ENCODE data around the gene DLD. TPM values are rescaled to one million over a fixed set of nuclear protein-coding genes. Genes with fewer than 3 reads are reported as not detected.

The DLD gene
- total and polyA plus RNA-seq, 9 of the 15 experiments (the other 6 are each of a cell fraction or from before 2014, with no cell fraction given) = 130 to 639 (median 247) TPM

DNA sequence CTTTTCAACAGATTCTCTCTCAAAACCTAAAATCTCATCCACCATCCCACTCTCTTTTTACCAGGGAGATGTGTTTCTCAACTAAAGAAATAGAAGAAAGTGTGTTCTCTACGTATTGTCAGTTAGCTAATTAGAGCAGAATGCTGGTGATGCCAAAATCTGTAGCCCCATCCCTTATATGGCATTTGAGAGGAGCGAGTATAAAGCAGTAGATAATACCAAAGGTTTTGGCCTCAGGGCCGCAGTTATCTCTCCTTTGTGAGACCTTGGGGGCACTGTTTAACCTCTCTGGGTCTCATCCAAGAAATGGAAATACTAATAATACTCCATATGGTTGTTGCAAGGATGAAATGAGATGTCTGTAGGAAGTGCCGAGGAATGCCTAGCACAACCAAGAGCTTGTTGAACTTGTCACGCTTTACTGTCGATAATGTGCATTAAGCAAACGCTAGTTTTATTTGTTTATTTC lies 456 bp upstream of the DLD start (continued):
- TF ChIP-seq, protein P1, sequence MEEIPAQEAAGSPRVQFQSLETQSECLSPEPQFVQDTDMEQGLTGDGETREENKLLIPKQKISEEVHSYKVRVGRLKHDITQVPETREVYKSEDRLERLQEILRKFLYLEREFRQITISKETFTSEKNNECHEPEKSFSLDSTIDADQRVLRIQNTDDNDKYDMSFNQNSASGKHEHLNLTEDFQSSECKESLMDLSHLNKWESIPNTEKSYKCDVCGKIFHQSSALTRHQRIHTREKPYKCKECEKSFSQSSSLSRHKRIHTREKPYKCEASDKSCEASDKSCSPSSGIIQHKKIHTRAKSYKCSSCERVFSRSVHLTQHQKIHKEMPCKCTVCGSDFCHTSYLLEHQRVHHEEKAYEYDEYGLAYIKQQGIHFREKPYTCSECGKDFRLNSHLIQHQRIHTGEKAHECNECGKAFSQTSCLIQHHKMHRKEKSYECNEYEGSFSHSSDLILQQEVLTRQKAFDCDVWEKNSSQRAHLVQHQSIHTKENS (CRISPR knock-in tag; IDR thresholded peaks at IDR 0.05) = no peak
- TF ChIP-seq SAFB (IDR thresholded peaks at IDR 0.05; ENCODE audit: borderline replicate concordance, low read depth, low read length) = no peak
- TF ChIP-seq NFRKB (IDR thresholded peaks at IDR 0.05; ENCODE audit: low read depth) = no peak
- TF ChIP-seq SP2 (IDR thresholded peaks at IDR 0.05; ENCODE audit: extremely low read depth, low read depth, low read length, poor library complexity, severe bottlenecking) = no peak
- TF ChIP-seq ELF4 (CRISPR knock-in tag; IDR thresholded peaks at IDR 0.05) = 0 out of 2 replicates have a peak, but pooled peaks have one; percentile 30
- TF ChIP-seq STAT5A (IDR thresholded peaks at IDR 0.05; ENCODE audit: borderline replicate concordance, low read length) = peak; percentile 28; the same call in 1 of the 2 replicates
- TF ChIP-seq ELF1 (tag; IDR thresholded peaks at IDR 0.05) = peak; percentile 11; the same call in 1 of the 2 replicates
- no peak for TF ChIP-seq PML (IDR thresholded peaks at IDR 0.05; ENCODE audit: low read length)
- TF ChIP-seq SMAD4 (CRISPR knock-in tag; conservative IDR thresholded peaks at IDR 0.05) = no peak
- 0 out of 2 replicates have a peak, but pooled peaks have one; percentile 13 for TF ChIP-seq KAT8 (IDR thresholded peaks at IDR 0.05; ENCODE audit: low read depth)
- no peak for TF ChIP-seq ZNF445 (CRISPR knock-in tag; IDR thresholded peaks at IDR 0.05; ENCODE audit: low read depth)
- TF ChIP-seq ZNF197 (CRISPR knock-in tag; IDR thresholded peaks at IDR 0.05; ENCODE audit: low read depth) = 0 out of 2 replicates have a peak, but pooled peaks have one; percentile 18
- no peak for TF ChIP-seq ZNF785 (CRISPR knock-in tag; IDR thresholded peaks at IDR 0.05)
- TF ChIP-seq NR3C1 (CRISPR knock-in tag; IDR thresholded peaks at IDR 0.05) = no peak
- 0 out of 2 replicates have a peak, but pooled peaks have one; percentile 40 for TF ChIP-seq SMAD3 (CRISPR knock-in tag; conservative IDR thresholded peaks at IDR 0.05)
- TF ChIP-seq GATAD2B (IDR thresholded peaks at IDR 0.05; ENCODE audit: borderline replicate concordance) = peak; percentile 58
- TF ChIP-seq, protein P2, sequence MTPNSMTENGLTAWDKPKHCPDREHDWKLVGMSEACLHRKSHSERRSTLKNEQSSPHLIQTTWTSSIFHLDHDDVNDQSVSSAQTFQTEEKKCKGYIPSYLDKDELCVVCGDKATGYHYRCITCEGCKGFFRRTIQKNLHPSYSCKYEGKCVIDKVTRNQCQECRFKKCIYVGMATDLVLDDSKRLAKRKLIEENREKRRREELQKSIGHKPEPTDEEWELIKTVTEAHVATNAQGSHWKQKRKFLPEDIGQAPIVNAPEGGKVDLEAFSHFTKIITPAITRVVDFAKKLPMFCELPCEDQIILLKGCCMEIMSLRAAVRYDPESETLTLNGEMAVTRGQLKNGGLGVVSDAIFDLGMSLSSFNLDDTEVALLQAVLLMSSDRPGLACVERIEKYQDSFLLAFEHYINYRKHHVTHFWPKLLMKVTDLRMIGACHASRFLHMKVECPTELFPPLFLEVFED (CRISPR knock-in tag; conservative IDR thresholded peaks at IDR 0.05) = no peak
- no peak for TF ChIP-seq PHB2 (IDR thresholded peaks at IDR 0.05; ENCODE audit: low read depth)
- TF ChIP-seq ZNF263 (CRISPR knock-in tag; IDR thresholded peaks at IDR 0.05; ENCODE audit: borderline replicate concordance) = no peak
- no peak for TF ChIP-seq FIP1L1 (IDR thresholded peaks at IDR 0.05; ENCODE audit: low read depth, low read length, poor library complexity, severe bottlenecking)
- TF ChIP-seq, protein P3, sequence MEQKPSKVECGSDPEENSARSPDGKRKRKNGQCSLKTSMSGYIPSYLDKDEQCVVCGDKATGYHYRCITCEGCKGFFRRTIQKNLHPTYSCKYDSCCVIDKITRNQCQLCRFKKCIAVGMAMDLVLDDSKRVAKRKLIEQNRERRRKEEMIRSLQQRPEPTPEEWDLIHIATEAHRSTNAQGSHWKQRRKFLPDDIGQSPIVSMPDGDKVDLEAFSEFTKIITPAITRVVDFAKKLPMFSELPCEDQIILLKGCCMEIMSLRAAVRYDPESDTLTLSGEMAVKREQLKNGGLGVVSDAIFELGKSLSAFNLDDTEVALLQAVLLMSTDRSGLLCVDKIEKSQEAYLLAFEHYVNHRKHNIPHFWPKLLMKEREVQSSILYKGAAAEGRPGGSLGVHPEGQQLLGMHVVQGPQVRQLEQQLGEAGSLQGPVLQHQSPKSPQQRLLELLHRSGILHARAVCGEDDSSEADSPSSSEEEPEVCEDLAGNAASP (IDR thresholded peaks at IDR 0.05) = no peak
- TF ChIP-seq IRF1 (CRISPR knock-in tag; IDR thresholded peaks at IDR 0.05; ENCODE audit: borderline replicate concordance) = 0 out of 2 replicates have a peak, but pooled peaks have one; percentile 56
- TF ChIP-seq ZNF57 (CRISPR knock-in tag; IDR thresholded peaks at IDR 0.05) = no peak
- no peak for TF ChIP-seq SMC3 (conservative IDR thresholded peaks at IDR 0.05; ENCODE audit: insufficient read depth, low read depth, low read length)
